Fibroblast of mammary gland (primary cell): ENCODE data around the gene COX4I1.

Source experiments
- DNase-seq: peaks from one replicate; pipeline ENCODE4 v3.0.0-alpha.2; 2010; ENCODE audit warnings: low read depth
- H3K4me3 ChIP-seq: 2 replicates; pipeline ENCODE4 v1.5.1; 2011; ENCODE audit warnings: low read depth, mild to moderate bottlenecking, low read length, moderate library complexity; ENCODE audit not compliant: control insufficient read depth
- TF ChIP-seq, protein P1 (sequence below): conservative IDR thresholded peaks from 2 replicates; pipeline ENCODE4 v1.5.1; 2011; ENCODE audit warnings: low read depth, low read length, inconsistent platforms; ENCODE audit not compliant: control insufficient read depth, insufficient read depth

COX4I1 gene

DNA sequence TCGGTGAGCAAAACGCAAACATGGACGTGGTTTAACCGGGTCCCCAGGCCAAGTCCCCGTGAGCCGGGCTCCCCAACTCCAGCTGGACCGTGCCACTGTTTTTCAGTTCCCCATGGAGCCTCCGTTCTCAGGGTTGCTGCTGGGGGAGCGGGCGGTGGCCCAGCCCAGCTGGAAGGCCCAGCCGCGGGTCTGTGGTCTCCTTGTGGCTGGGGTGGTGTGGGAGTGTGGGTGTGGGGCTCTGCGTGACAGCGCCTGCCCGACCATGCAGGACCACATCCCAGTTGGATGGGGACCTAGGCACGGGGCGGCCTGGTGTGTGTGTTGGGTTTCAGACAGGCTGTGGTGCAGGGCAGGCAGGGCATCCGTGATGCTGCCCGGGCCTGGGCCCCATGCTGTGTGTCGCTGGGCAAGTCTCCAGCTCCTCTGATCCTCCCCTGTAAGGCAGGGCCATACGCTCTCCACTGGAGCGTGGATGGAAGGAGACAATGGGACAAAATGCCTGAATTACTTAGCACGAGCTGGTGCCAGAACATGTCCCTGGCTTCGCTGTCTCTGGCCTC lies 40.3 kb downstream of the COX4I1 start:
- TF ChIP-seq, protein P1, sequence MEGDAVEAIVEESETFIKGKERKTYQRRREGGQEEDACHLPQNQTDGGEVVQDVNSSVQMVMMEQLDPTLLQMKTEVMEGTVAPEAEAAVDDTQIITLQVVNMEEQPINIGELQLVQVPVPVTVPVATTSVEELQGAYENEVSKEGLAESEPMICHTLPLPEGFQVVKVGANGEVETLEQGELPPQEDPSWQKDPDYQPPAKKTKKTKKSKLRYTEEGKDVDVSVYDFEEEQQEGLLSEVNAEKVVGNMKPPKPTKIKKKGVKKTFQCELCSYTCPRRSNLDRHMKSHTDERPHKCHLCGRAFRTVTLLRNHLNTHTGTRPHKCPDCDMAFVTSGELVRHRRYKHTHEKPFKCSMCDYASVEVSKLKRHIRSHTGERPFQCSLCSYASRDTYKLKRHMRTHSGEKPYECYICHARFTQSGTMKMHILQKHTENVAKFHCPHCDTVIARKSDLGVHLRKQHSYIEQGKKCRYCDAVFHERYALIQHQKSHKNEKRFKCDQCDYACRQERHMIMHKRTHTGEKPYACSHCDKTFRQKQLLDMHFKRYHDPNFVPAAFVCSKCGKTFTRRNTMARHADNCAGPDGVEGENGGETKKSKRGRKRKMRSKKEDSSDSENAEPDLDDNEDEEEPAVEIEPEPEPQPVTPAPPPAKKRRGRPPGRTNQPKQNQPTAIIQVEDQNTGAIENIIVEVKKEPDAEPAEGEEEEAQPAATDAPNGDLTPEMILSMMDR, result no peak
- no peak overlapping the region for H3K4me3 ChIP-seq
- no peak for DNase-seq

DNA sequence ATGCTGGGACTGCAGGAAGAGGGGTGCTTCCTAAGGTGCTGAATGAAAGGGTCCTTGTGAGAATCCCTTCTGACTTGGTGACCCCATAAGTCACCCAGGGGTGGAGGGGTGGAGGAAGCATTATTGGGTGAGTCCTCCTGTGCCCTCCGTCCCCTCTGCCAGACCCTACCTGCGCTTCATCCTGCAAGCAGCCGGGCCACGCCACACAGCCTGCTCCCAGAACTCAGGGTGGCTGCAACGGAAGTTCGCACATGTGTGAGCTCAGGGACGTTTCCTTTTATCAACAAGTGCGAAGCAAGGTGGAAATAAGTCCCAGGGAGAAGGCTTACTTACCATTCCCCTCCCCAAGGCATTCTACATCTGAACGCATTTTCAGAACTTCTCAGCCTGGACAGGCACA lies 40.9 kb downstream of the COX4I1 start:
- TF ChIP-seq, protein P1, result no peak
- H3K4me3 ChIP-seq, result no peak overlapping the region
- no peak for DNase-seq

DNA sequence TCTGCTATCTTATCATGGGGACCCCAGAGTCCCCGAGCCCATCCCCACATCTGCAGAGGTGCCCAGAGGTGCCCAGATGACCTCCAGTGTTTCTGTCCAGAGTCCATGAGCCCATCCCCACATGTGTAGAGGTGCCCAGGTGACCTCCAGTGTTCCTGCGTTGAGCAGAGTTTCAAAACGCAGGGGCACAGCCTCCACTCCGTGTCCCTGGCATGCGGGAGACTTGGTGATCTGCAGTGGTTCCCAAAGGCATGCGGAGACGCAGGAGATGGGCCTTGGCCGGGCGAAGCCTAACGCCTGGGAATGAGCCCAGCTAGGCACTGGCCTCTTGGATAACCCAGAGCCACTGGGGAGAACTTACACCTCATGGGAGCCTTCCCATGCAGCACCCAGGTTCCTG lies 41.3 kb downstream of the COX4I1 start:
- TF ChIP-seq, protein P1, result no peak
- no peak overlapping the region for H3K4me3 ChIP-seq
- DNase-seq, result no peak

DNA sequence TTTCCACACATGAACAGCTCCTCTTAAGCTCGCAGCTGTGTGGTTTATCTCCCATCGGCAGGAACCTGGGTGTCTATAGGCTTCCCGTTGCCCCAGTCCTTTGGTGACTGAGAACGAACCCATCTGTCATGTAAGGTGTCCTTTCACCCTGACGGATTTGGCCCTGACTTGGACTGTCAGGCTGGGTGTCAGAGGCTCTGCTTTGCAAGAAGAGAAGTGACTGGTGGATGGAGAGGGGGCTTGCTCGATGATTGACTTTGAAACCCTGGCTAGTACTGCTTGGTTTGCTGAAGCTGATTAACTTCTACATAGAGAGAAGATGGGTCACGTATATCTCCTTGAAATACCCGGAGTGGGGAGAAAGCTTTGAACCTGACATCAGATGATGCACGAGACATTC lies 42.9 kb downstream of the COX4I1 start:
- TF ChIP-seq, protein P1, result no peak
- no peak overlapping the region for H3K4me3 ChIP-seq
- no peak for DNase-seq

DNA sequence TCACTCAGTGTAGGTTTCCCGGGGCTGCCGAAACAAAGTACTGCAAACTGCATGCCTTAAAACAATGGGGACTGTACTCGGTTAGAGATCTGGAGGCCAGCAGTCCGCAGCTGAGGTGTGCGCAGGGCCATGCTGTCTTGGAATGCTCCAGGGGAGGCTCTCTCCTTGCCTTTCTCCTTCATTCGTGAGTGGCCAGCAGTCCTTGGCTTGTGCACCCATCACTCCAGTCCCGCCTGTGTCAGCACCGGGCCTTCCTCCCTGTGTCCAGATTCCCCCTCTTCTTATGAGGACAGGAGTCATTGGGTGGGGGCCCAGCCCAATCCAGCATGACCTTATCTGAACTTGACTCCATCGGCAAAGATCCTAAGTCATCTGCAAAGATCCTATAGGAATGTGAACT lies 43.4 kb downstream of the COX4I1 start:
- TF ChIP-seq, protein P1, result no peak
- H3K4me3 ChIP-seq, result no peak overlapping the region
- no peak for DNase-seq

DNA sequence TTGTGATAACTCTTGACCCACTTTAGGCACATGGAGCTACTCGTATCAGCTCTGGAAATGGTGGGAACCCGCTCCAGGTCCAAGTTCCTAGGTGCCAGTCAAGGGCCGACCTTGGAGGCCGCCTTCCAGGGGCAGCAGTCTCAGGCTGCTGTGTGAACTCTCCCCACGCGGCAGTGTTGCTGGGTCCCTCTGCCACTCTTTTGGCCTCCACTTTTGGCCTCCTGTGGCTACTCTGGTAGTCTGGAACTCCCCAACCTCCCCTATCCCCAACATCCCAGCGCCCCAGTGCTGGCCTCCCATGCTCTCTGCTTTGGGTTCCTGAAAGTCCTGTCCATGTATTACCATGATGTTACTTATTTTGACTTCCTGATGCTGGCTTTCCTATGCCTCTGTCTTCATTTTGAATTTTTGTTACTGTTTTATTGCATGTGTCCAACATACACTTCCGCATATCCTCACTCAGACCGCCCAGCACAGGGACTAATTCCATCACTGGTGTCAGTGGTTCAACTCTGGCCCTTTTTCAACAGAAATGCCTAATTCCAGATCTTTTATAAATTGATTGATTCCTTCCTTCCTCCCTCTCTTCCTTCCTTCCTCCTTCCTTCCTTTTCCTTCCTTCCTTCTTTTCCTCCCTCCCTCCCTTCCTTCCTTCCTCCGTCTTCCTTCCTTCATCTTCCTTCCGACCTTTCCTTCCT lies 44.1 kb downstream of the COX4I1 start:
- DNase-seq, result no peak
- TF ChIP-seq, protein P1, result no peak
- no peak overlapping the region for H3K4me3 ChIP-seq

DNA sequence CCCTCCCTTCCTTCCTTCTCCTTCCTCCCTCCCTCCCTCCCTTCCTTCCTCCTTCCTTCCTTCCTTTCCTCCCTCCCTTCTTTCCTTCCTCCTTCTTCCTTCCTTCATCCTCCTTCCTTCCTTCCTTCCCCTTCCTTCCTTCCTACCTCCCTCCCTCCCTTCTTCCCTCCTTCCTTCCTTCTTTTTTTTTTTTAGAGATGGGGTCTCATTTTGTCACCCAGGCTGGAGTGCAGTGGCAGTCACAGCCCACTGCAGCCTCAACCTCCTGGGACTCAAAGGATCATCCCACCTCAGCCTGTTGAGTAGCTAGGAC lies 44.6 kb downstream of the COX4I1 start:
- no peak overlapping the region for H3K4me3 ChIP-seq
- DNase-seq, result no peak
- TF ChIP-seq, protein P1, result no peak
